Measurements from ENCODE around the gene SMAD7. TPM values are rescaled to one million over a fixed set of nuclear protein-coding genes. Genes with fewer than 3 reads are reported as not detected.

The SMAD7 gene
- total RNA-seq = 3.7 TPM

- no peak for ATAC-seq
Measured at GRCh38 chr18:48950536-48951447, at the start of gene SMAD7. SMAD7 (minus strand) TSS chr18:48950965; CDS start chr18:48950424, 541 bp downstream.

- no peak for ATAC-seq
Measured at GRCh38 chr18:48999569-48999968, 48.8 kb upstream of the SMAD7 start.

GRCh38 chr18:48997985-48998831, 47.4 kb upstream of the SMAD7 start:
- ATAC-seq = peak; percentile 31

GRCh38 chr18:48997681-48997984, 46.9 kb upstream of the SMAD7 start:
- no peak for ATAC-seq

- ATAC-seq = no peak
Measured at GRCh38 chr18:48996901-48997463, 46.2 kb upstream of the SMAD7 start.

- no peak for ATAC-seq
Measured at GRCh38 chr18:48996041-48996440, 45.3 kb upstream of the SMAD7 start.

- ATAC-seq = no peak
Measured at GRCh38 chr18:48994926-48995835, 44.4 kb upstream of the SMAD7 start.

GRCh38 chr18:48994044-48994651, 43.4 kb upstream of the SMAD7 start:
- no peak for ATAC-seq

- ATAC-seq = no peak
Measured at GRCh38 chr18:48993586-48993985, 42.8 kb upstream of the SMAD7 start.

GRCh38 chr18:48992791-48993555, 42.2 kb upstream of the SMAD7 start:
- ATAC-seq = peak; percentile 18

- ATAC-seq = no peak
Measured at GRCh38 chr18:48992133-48992532, 41.4 kb upstream of the SMAD7 start.

GRCh38 chr18:48991676-48992075, 40.9 kb upstream of the SMAD7 start:
- no peak for ATAC-seq

- ATAC-seq = no peak
Measured at GRCh38 chr18:48991319-48991660, 40.5 kb upstream of the SMAD7 start.

- ATAC-seq = peak; percentile 47
Measured at GRCh38 chr18:48990481-48991318, 39.9 kb upstream of the SMAD7 start.

GRCh38 chr18:48989304-48990303, 38.8 kb upstream of the SMAD7 start:
- no peak for ATAC-seq

- no peak for ATAC-seq
Measured at GRCh38 chr18:48988508-48989303, 37.9 kb upstream of the SMAD7 start.

GRCh38 chr18:48987821-48988220, 37.1 kb upstream of the SMAD7 start:
- ATAC-seq = no peak
